ACC112 (cell line): Measurements from ENCODE around the gene CYGB.
A peak's percentile ranks its signal among the peaks of the same experiment; 100 is the strongest.

Experiments used
- H2AFZ ChIP-seq: fragments of 200-600 bp; sonication (generic); one replicate; pipeline ENCODE4 v1.6.0; 2017; ENCODE audit warnings: antibody characterized with exemption, low read length; ENCODE audit not compliant: unreplicated experiment
- H3K27ac ChIP-seq: fragments of 200-600 bp; sonication (generic); 2 replicates; pipeline ENCODE4 v1.5.1; 2014; ENCODE audit warnings: low read depth, mild to moderate bottlenecking, antibody characterized with exemption, low read length, moderate library complexity
- H3K27me3 ChIP-seq: fragments of 200-600 bp; sonication (generic); 2 replicates; pipeline ENCODE4 v1.6.1; 2014; ENCODE audit warnings: mild to moderate bottlenecking, antibody characterized with exemption, low read length, moderate library complexity, mixed read lengths; ENCODE audit not compliant: insufficient read depth
- H3K36me3 ChIP-seq: fragments of 200-600 bp; sonication (generic); 2 replicates; pipeline ENCODE4 v1.6.1; 2016; ENCODE audit warnings: mild to moderate bottlenecking, antibody characterized with exemption, low read length, moderate library complexity, mixed read lengths; ENCODE audit not compliant: insufficient read depth
- H3K4me1 ChIP-seq: fragments of 200-600 bp; sonication (generic); one replicate; pipeline ENCODE4 v1.6.1; 2016; ENCODE audit warnings: low read length, mixed read lengths; ENCODE audit not compliant: insufficient read depth, unreplicated experiment, control insufficient read depth
- H3K4me3 ChIP-seq: fragments of 200-600 bp; sonication (generic); 2 replicates; pipeline ENCODE4 v1.5.1; 2014; ENCODE audit warnings: mild to moderate bottlenecking, low read depth, low read length
- H3K79me2 ChIP-seq: fragments of 200-600 bp; sonication (generic); one replicate; pipeline ENCODE4 v1.6.0; 2016; ENCODE audit warnings: low read length; ENCODE audit not compliant: control insufficient read depth, unreplicated experiment, insufficient read depth

Gene CYGB

GRCh38 chr17:76506408-76507345, 30.8 kb downstream of the CYGB start:
- Histone ChIP-seq H3K4me3 (no peak overlapping the region), H3K36me3 (no peaks in the 10 kb centered on the region), H3K27me3 (no peaks in the 10 kb centered on the region), H3K27ac (no peak overlapping the region), H3K79me2 (no peaks in the 10 kb centered on the region), H3K4me1 (peaks cover 5% of the 10 kb centered on the region), H2AFZ (no peak overlapping the region)

- Histone ChIP-seq H3K4me3 (no peak overlapping the region), H3K36me3 (no peaks in the 10 kb centered on the region), H3K4me1 (peaks cover 22% of the 10 kb centered on the region), H3K27ac (no peak overlapping the region), H2AFZ (no peak overlapping the region), H3K27me3 (no peaks in the 10 kb centered on the region), H3K79me2 (peaks cover 16% of the 10 kb centered on the region)
Measured at GRCh38 chr17:76504117-76504516, 33.4 kb downstream of the CYGB start.

- H2AFZ ChIP-seq: no peak overlapping the region
- no peaks in the 10 kb centered on the region for H3K27me3 ChIP-seq
- no peaks in the 10 kb centered on the region for H3K36me3 ChIP-seq
- no peak overlapping the region for H3K27ac ChIP-seq
- peaks cover 37% of the 10 kb centered on the region for H3K4me1 ChIP-seq
- peaks cover 20% of the 10 kb centered on the region for H3K79me2 ChIP-seq
- H3K4me3 ChIP-seq: no peak overlapping the region
Measured at GRCh38 chr17:76502341-76503211, 34.9 kb downstream of the CYGB start.

GRCh38 chr17:76501827-76502307, 35.6 kb downstream of the CYGB start:
- no peaks in the 10 kb centered on the region for H3K36me3 ChIP-seq
- peak overlapping the region; percentile 23; the same call in 1 of the 2 replicates for H3K27ac ChIP-seq
- peaks cover 23% of the 10 kb centered on the region for H3K79me2 ChIP-seq
- H2AFZ ChIP-seq: peak overlapping the region; percentile 88
- H3K4me1 ChIP-seq: peaks cover 39% of the 10 kb centered on the region
- peak overlapping the region; percentile 91 for H3K4me3 ChIP-seq
- H3K27me3 ChIP-seq: no peaks in the 10 kb centered on the region

GRCh38 chr17:76501018-76501826, 36.3 kb downstream of the CYGB start, which contains the start of gene RHBDF2:
RHBDF2 (minus strand) TSS chr17:76501423; CDS start chr17:76481524, 19,899 bp downstream.
- H3K79me2 ChIP-seq: peaks cover 23% of the 10 kb centered on the region
- peak within 1 kb of the TSS; percentile 31; the same call in 1 of the 2 replicates for H3K27ac ChIP-seq
- H3K36me3 ChIP-seq: no peaks in the 10 kb centered on the region
- H3K4me3 ChIP-seq: peak within 1 kb of the TSS; percentile 91
- H3K4me1 ChIP-seq: peaks cover 39% of the 10 kb centered on the region
- no peaks in the 10 kb centered on the region for H3K27me3 ChIP-seq
- H2AFZ ChIP-seq: peak within 1 kb of the TSS; percentile 88

- Histone ChIP-seq H3K4me1 (peaks cover 39% of the 10 kb centered on the region), H3K4me3 (peak overlapping the region; percentile 91), H3K79me2 (peaks cover 23% of the 10 kb centered on the region), H3K36me3 (no peaks in the 10 kb centered on the region), H3K27ac (peak overlapping the region; percentile 6; the same call in 1 of the 2 replicates), H3K27me3 (no peaks in the 10 kb centered on the region), H2AFZ (peak overlapping the region; percentile 18)
Measured at GRCh38 chr17:76500747-76501017, 36.8 kb downstream of the CYGB start.

- Histone ChIP-seq H3K27ac (peak overlapping the region; percentile 31; the same call in 1 of the 2 replicates), H3K4me3 (peak overlapping the region; percentile 91), H3K27me3 (no peaks in the 10 kb centered on the region), H3K4me1 (peaks cover 39% of the 10 kb centered on the region), H2AFZ (no peak overlapping the region), H3K79me2 (peaks cover 23% of the 10 kb centered on the region), H3K36me3 (no peaks in the 10 kb centered on the region)
Measured at GRCh38 chr17:76500074-76500746, 37.3 kb downstream of the CYGB start.

- 0 out of 2 replicates have a peak overlapping the region, but pooled peaks have one; percentile 29 for H3K4me3 ChIP-seq
- H3K4me1 ChIP-seq: peaks cover 39% of the 10 kb centered on the region
- H3K36me3 ChIP-seq: no peaks in the 10 kb centered on the region
- H2AFZ ChIP-seq: no peak overlapping the region
- H3K27me3 ChIP-seq: no peaks in the 10 kb centered on the region
- no peak overlapping the region for H3K27ac ChIP-seq
- peaks cover 23% of the 10 kb centered on the region for H3K79me2 ChIP-seq
Measured at GRCh38 chr17:76499267-76499667, 38.2 kb downstream of the CYGB start.

- H3K4me3 ChIP-seq: 0 out of 2 replicates have a peak overlapping the region, but pooled peaks have one; percentile 29
- peaks cover 23% of the 10 kb centered on the region for H3K79me2 ChIP-seq
- no peak overlapping the region for H2AFZ ChIP-seq
- H3K27ac ChIP-seq: peak overlapping the region; percentile 42; the same call in 1 of the 2 replicates
- no peaks in the 10 kb centered on the region for H3K36me3 ChIP-seq
- no peaks in the 10 kb centered on the region for H3K27me3 ChIP-seq
- H3K4me1 ChIP-seq: peaks cover 43% of the 10 kb centered on the region
Measured at GRCh38 chr17:76498876-76499251, 38.6 kb downstream of the CYGB start.
